HG03139 (cell line): Measurements from ENCODE around the gene AGPAT2.

ENCODE experiments used
- ATAC-seq: cut with Tn5 transposase; IDR thresholded peaks from one replicate; pipeline ENCODE4 v1.9.1; 2021; ENCODE audit not compliant: unreplicated experiment

The AGPAT2 gene

GRCh38 chr9:136686794-136687711, at the start of gene AGPAT2:
Gene AGPAT2, minus strand, starts transcription at chr9:136687457. Its CDS starts 100 bp downstream, at chr9:136687357.
- peak; percentile 63 for ATAC-seq

GRCh38 chr9:136735812-136736480, 48.7 kb upstream of the AGPAT2 start:
- no peak for ATAC-seq

GRCh38 chr9:136734837-136735496, 47.7 kb upstream of the AGPAT2 start:
- no peak for ATAC-seq

- ATAC-seq, result no peak
These were observed 46.4 kb upstream of the AGPAT2 start for GRCh38 chr9:136733611-136734010.

- ATAC-seq, result no peak
These were observed 45.4 kb upstream of the AGPAT2 start for GRCh38 chr9:136732444-136733178.

GRCh38 chr9:136729926-136730325, 42.7 kb upstream of the AGPAT2 start:
- ATAC-seq, result no peak

- ATAC-seq, result no peak
These were observed 41.9 kb upstream of the AGPAT2 start for GRCh38 chr9:136729144-136729543.

- ATAC-seq, result no peak
These were observed 41.4 kb upstream of the AGPAT2 start for GRCh38 chr9:136728548-136729123.

GRCh38 chr9:136728080-136728547, 40.9 kb upstream of the AGPAT2 start:
- ATAC-seq, result no peak

GRCh38 chr9:136726631-136727191, 39.5 kb upstream of the AGPAT2 start:
- ATAC-seq, result no peak

- no peak for ATAC-seq
These were observed 38.9 kb upstream of the AGPAT2 start for GRCh38 chr9:136726118-136726517.

- ATAC-seq, result no peak
These were observed 38.4 kb upstream of the AGPAT2 start for GRCh38 chr9:136725612-136726011.

- ATAC-seq, result no peak
These were observed 37.5 kb upstream of the AGPAT2 start for GRCh38 chr9:136724772-136725171.

GRCh38 chr9:136723989-136724388, 36.7 kb upstream of the AGPAT2 start:
- no peak for ATAC-seq

- ATAC-seq, result no peak
These were observed 36.2 kb upstream of the AGPAT2 start for GRCh38 chr9:136723362-136723976.

- ATAC-seq, result no peak
These were observed 35.7 kb upstream of the AGPAT2 start for GRCh38 chr9:136722969-136723356.

GRCh38 chr9:136722093-136722968, 35.1 kb upstream of the AGPAT2 start:
- no peak for ATAC-seq

- ATAC-seq, result no peak
These were observed 34.3 kb upstream of the AGPAT2 start for GRCh38 chr9:136721339-136722092.
